HEK293T (cell line): ENCODE results near the gene FRK.

Experiments
- BHLHE40 ChIP-seq: fragments of 450-650 bp; IDR thresholded peaks from 2 replicates; pipeline ENCODE4 v1.6.1; 2016; ENCODE audit warnings: mild to moderate bottlenecking, moderate library complexity, borderline replicate concordance
- ELF4 ChIP-seq: fragments of 450-650 bp; IDR thresholded peaks from 2 replicates; pipeline ENCODE4 v1.6.1; 2017; ENCODE audit warnings: antibody characterized with exemption
- FOXK2 ChIP-seq: fragments of 450-650 bp; IDR thresholded peaks from 2 replicates; pipeline ENCODE4 v1.6.1; 2016; ENCODE audit warnings: mild to moderate bottlenecking
- FOXM1 ChIP-seq: fragments of 450-650 bp; IDR thresholded peaks from 2 replicates; pipeline ENCODE4 v1.6.1; 2017; ENCODE audit warnings: mild to moderate bottlenecking, borderline replicate concordance
- HDGF ChIP-seq: fragments of 450-650 bp; IDR thresholded peaks from 2 replicates; pipeline ENCODE4 v1.6.1; 2017; ENCODE audit warnings: antibody characterized with exemption, borderline replicate concordance
- NFRKB ChIP-seq: fragments of 450-650 bp; IDR thresholded peaks from 2 replicates; pipeline ENCODE4 v1.6.1; 2016; ENCODE audit warnings: mild to moderate bottlenecking, moderate library complexity
- PKNOX1 ChIP-seq: fragments of 450-650 bp; IDR thresholded peaks from 2 replicates; pipeline ENCODE4 v1.6.1; 2016
- TARDBP ChIP-seq: fragments of 450-650 bp; IDR thresholded peaks from 2 replicates; pipeline ENCODE4 v1.6.1; 2016

- no peak for TF ChIP-seq BHLHE40
- TF ChIP-seq FOXK2: no peak
- no peak for TF ChIP-seq HDGF
- no peak for TF ChIP-seq NFRKB
- no peak for TF ChIP-seq FOXM1
- TF ChIP-seq ELF4: no peak
- TF ChIP-seq PKNOX1: no peak
- no peak for TF ChIP-seq TARDBP
These were observed 48.1 kb upstream of the FRK start for GRCh38 chr6:116108836-116109235.
